ENCODE measurements around the gene FBXO10.
A peak's percentile ranks its signal among the peaks of the same experiment; 100 is the strongest.
"Not testable (repeated sequence)": the region's sequence is repeated elsewhere in the genome, so short reads cannot be mapped to it uniquely, and the experiment has no call there.

FBXO10 gene

DNA sequence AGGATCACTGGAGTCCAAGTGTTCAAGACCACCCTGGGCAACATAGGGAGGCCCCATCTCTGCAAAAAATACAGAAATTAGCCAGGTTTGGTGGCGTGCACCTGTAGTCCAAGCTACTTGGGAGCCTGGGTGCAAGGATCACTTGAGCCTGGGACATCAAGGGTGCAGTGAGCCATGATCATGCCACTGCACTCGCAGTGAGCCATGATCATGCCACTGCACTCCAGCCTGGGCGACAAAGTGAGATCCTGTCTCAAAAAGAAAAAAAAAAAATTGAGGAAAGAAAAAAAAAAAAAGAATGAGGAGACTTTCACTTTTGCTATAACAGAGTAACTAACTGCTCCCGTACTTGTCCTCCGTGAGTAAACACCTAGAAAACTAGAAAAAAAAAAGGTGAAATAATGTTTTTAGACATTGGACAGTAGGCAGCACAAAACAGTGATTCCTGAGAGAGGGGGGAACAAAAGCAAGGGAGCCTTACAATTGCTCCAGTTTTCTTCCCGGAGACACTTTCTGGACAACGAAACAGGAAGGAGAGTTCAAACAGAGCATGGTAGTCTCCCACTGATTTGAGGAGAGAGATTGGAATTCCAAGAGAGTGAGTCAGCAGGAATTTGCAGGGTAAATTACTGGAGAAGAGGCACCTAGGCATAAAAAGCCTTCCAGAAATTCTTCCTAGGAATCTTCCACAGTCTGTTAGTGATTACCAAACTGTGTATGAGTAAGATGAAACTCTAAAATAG lies 104.1 kb downstream of the FBXO10 start:
- DNase-seq: peak; percentile 90

GRCh38 chr9:37468620-37469019 lies 107.6 kb downstream of the FBXO10 start:
- DNase-seq: no peak

DNA sequence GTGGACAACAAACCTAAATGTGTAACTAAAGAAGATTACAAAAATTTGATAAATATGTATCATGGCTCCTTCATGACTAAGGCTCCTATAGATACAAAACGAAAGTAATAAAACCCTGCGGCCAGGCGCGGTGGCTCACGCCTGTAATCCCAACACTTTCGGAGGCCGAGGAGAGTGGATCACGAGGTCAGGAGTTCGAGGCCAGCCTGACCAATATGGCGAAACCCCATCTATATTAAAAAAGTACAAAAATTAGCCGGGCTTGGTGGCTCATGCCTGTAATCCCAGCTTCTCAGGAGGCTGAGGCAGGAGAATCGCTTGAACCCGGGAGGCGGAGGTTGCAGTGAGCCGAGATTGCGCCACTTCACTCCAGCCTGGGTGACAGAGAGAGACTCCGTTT lies 108.7 kb downstream of the FBXO10 start:
- not testable (repeated sequence) for DNase-seq

GRCh38 chr9:37466037-37466709 lies 110.0 kb downstream of the FBXO10 start:
- DNase-seq: no peak

GRCh38 chr9:37465249-37466036 lies 110.7 kb downstream of the FBXO10 start, which contains the start of gene ZBTB5:
TSS of gene ZBTB5 (minus strand) at chr9:37465450. CDS start at chr9:37442551, 22,899 bp downstream.
- DNase-seq: peak; percentile 93

DNA sequence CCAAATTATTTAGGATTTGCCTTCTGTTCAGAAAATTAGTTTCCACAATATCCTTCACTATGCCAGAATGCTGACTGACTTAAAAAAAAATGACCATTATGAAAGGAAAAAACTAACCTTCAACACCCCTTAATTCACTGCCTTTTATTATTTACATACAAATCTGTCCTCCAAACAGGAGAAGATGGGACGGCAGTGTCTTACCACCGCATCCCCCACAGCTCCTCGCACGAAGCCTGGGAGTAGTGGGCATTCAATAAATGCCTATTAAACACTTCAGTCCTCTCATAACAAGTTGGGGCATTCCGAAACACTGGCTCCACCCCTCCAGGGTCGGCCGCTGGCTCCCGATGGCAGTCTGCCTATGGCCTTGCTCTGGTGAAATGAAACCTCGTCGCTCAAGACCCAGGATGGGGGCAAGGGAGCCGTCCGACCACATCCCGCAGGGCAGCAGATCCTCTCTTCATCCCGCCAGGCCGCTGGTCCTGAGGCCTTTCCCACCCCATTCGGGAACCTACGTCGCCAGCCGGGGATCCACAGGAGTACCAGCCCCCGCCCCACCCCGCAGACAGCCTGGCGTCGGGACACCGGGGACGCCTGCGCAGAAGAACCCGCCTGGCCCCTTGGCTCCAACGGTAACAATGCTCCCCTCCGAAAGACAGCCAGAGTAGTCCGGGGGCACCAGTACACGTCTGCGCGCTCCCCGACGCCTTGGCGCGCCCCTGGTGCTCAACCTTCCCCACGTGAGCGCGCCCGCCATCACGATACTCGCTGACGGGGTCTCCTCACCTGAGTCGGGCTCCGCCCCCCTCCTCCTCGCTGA lies 111.5 kb downstream of the FBXO10 start:
- DNase-seq: peak; percentile 83

DNA sequence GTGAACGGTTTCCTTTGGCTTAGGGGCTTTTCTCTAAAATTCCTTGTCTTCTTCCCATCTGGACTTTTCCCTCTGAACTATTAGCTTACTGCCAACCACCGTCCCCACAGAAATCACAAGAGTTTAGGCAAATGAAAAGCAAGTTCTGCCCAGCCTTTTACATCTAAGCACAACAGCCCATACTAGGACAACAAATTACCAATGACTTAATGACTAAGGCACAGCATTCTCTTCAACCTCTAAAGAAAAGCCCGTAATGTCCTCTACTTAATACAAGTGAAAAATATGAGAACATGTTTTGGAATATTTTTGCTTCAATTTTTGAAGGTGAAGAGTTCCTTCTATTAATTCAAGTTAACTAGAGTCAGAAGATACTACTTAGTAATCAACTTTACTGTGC lies 112.2 kb downstream of the FBXO10 start:
- no peak for DNase-seq
